Thoracic aorta (tissue), 2 donors: Measurements from ENCODE around the gene TNFRSF4. TPM values are rescaled to one million over a fixed set of nuclear protein-coding genes. Genes with fewer than 3 reads are reported as not detected.

Experiments used
- ATAC-seq: fragments of 150-250 bp; one replicate; pipeline ENCODE4 v1.8.0; 2017; ENCODE audit warnings: low read depth; ENCODE audit not compliant: insufficient number of reproducible peaks, low FRiP score
- DNase-seq: peaks from one replicate; pipeline ENCODE4 v3.0.0-alpha.2; 2020; ENCODE audit warnings: low spot score
- H3K27ac ChIP-seq, 2 donors: fragments of 200-600 bp; sonication (generic); 1 replicate in 1 of 2; 2 replicates in 1 of 2; pipeline ENCODE4 v1.5.1; 2016; ENCODE audit warnings: mild to moderate bottlenecking in 2 of 2, moderate library complexity in 2 of 2
- H3K27me3 ChIP-seq: fragments of 200-600 bp; sonication (generic); replicated peaks from 2 replicates; pipeline ENCODE4 v1.6.0; 2016; ENCODE audit warnings: mild to moderate bottlenecking; ENCODE audit not compliant: insufficient read depth
- H3K36me3 ChIP-seq: fragments of 200-600 bp; sonication (generic); one replicate; pipeline ENCODE4 v1.5.1; 2016
- H3K4me1 ChIP-seq, 2 donors: fragments of 200-600 bp; sonication (generic); 1 replicate in 1 of 2; 2 replicates in 1 of 2; pipeline versions ENCODE4 v1.5.1 to v1.6.0; 2016; ENCODE audit warnings: low read depth in 2 of 2, mild to moderate bottlenecking in 1 of 2; ENCODE audit not compliant: control insufficient read depth in 1 of 2
- H3K4me3 ChIP-seq: fragments of 200-600 bp; sonication (generic); 2 replicates; pipeline ENCODE4 v1.5.1; 2016; ENCODE audit warnings: mild to moderate bottlenecking
- H3K9me3 ChIP-seq: fragments of 200-600 bp; sonication (generic); 2 replicates; pipeline ENCODE4 v1.5.1; 2016
- total RNA-seq, 2 donors: library from RNA; depleted of rRNA; stranded (reverse); fragments of >200 nt; gene quantifications; one replicate each; pipeline versions ENCODE4 v1.1.0 to v1.2.3, GENCODE V29; 2016
- TF ChIP-seq, protein P1 (sequence below): fragments of 200-600 bp; sonication (generic); IDR thresholded peaks from one replicate; pipeline ENCODE4 v1.5.1; 2019; ENCODE audit warnings: antibody characterized with exemption

Gene TNFRSF4
- total RNA-seq, 2 donors from 2014 or later, result 1.8 TPM; not detected in 1

DNA sequence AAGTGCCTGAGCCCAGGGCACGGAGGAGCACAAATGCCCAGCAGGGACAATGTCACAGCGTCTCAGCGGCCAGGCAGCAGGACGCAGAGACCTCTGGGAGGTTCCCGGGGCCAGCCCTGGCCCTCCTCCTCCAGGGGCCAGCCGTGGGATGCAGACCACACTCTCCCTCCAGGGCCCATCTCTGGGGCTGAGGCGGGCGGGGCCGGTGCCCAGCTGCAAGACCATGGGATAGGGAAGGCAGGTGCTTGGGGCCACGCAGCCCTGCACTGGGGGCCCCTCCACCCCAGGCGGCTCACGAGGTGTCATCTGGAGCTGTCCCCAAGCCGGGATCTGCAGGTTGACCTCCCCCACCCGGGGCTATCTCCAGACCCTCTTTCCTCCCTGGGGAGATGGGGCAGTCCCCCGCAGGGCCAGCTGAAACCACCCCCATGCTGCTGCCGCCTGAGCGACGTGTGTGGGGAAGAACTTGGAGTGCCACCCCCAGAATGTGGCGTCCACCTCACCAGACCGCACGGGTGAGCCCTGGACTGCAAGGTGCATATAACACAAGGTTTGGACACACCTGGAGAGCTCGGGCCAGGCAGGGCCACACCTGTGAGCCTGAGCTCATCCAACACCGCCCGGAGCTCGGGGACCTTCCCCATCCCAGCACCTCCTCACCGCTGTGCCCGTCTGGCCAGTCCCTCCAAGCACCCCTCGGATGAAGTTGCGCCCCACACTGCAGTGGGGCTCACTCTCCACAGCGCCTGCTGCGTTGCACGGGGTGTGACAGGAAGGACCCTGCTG lies 44.3 kb downstream of the TNFRSF4 start:
- no peak overlapping the region for H3K4me3 ChIP-seq
- H3K4me1 ChIP-seq, result no peaks in the 10 kb centered on the region
- H3K9me3 ChIP-seq, result no peaks in the 10 kb centered on the region
- DNase-seq (no peak), ATAC-seq (no peak)
- no peak overlapping the region for H3K27ac ChIP-seq
- TF ChIP-seq, protein P1, sequence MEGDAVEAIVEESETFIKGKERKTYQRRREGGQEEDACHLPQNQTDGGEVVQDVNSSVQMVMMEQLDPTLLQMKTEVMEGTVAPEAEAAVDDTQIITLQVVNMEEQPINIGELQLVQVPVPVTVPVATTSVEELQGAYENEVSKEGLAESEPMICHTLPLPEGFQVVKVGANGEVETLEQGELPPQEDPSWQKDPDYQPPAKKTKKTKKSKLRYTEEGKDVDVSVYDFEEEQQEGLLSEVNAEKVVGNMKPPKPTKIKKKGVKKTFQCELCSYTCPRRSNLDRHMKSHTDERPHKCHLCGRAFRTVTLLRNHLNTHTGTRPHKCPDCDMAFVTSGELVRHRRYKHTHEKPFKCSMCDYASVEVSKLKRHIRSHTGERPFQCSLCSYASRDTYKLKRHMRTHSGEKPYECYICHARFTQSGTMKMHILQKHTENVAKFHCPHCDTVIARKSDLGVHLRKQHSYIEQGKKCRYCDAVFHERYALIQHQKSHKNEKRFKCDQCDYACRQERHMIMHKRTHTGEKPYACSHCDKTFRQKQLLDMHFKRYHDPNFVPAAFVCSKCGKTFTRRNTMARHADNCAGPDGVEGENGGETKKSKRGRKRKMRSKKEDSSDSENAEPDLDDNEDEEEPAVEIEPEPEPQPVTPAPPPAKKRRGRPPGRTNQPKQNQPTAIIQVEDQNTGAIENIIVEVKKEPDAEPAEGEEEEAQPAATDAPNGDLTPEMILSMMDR, result no peak
- H3K27me3 ChIP-seq, result no peaks in the 10 kb centered on the region
- H3K36me3 ChIP-seq, result no peaks in the 10 kb centered on the region

DNA sequence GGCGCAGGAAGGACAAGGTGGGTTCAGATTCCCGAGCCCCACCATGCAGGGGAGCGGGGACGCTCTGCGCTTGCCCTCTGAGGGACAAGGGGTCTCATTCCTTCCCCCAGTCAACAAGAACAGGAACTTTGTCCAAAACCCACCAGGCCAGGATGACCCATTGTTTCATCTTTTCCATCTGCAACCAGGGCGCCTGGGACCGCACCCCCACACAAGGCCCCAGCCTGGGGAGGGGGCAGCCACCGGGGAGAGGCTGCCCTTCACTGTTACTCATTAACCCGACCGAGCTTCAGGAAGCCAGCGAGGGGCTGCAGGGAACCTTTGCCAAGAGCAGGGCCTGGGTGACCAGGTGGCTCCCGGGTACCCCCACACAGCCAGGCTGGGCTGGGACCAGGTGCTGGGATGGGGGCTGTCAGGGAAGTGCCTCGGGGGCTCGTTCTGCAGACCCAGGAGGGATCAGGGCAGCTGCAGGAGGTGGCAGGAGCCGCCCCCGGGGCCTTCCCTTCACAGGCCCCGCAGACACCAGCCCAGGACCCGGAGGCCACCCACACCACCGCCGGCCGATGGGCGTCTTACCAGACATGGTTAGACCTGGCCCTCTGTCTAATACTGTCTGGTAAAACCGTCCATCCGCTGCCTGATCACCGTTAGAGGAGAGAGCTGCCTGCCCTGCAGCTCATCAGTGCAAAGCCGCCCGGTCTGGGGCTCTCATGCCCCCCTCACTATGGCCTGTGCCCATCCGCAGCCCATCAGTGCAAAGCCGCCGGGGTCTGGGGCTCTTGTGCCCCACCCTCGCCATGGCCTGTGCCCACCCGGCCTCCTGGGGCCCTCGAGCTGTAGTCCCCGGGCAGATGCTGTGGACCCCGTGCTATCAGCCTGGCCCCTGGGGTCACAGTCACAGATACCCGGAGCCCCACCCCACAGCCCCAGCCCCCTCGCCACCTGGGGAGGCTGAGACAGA lies 45.2 kb downstream of the TNFRSF4 start:
- Histone ChIP-seq H3K36me3 (no peaks in the 10 kb centered on the region), H3K27me3 (no peaks in the 10 kb centered on the region)

DNA sequence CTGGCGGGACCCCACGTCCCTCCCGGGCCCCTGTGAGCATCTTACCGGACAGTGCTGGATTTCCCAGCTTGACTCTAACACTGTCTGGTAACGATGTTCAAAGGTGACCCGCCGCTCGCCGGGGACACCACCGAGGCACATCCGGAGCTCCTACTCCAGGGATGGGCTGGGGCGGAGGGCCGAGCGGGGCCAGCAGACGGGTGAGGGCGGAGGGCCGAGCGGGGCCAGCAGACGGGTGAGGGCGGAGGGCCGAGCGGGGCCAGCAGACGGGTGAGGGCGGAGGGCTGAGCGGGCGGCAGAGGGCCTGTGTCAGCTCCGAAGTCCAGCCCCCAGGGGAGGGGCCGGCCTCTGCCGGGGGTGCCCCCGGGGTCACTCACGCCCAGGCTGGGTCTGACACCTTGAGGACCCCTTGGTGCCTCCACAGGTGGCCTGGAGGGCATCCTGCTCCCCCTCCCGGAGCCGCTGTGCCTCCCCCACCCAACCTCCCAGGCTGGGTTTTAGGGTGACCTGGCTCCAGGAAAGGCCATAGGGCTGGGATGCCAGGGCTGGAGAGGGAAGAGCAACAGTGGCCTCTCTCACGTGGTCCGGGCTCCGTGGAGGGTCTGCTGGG lies 46.0 kb downstream of the TNFRSF4 start:
- no peak for ATAC-seq
- no peak for DNase-seq

More for the DNA sequence above, 45.2 kb downstream of the TNFRSF4 start:
- Histone ChIP-seq H3K9me3 (no peaks in the 10 kb centered on the region), H3K27ac (no peak overlapping the region), H3K4me1 (no peaks in the 10 kb centered on the region), H3K4me3 (no peak overlapping the region)
- TF ChIP-seq, protein P1, result no peak
- ATAC-seq, result no peak
- no peak for DNase-seq

DNA sequence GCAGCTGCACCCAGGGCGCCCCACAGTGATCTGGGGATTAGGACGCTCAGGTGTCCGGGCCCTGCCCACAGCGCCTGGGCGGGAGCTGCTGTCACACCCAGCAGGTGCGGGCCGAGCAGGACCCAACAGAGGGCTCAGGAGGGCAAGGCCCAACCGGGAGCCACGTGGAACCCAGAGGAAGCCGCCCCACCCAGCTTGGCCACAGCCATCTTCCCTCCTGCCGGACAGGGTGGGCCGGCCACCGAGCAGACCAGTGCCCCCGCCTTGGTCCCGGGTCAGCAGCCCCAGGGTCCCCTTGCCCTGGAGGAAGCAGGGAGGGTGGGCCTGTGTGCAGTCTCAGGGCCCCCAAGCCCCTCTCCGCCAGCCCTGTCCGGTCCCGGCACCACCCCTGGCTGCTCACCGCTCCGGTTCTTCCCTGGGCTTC lies 46.5 kb downstream of the TNFRSF4 start:
- Histone ChIP-seq H3K27me3 (no peaks in the 10 kb centered on the region), H3K9me3 (no peaks in the 10 kb centered on the region), H3K4me3 (no peak overlapping the region), H3K36me3 (no peaks in the 10 kb centered on the region), H3K4me1 (no peaks in the 10 kb centered on the region), H3K27ac (no peak overlapping the region)
- DNase-seq (no peak), ATAC-seq (no peak)
- TF ChIP-seq, protein P1, result no peak

More for the DNA sequence above, 46.0 kb downstream of the TNFRSF4 start:
- Histone ChIP-seq H3K27me3 (no peaks in the 10 kb centered on the region), H3K27ac (no peak overlapping the region), H3K9me3 (no peaks in the 10 kb centered on the region), H3K4me1 (no peaks in the 10 kb centered on the region), H3K36me3 (no peaks in the 10 kb centered on the region), H3K4me3 (no peak overlapping the region)
- TF ChIP-seq, protein P1, result no peak
